Measurements from ENCODE around the gene KLHL26.
"Not testable (repeated sequence)": the region's sequence is repeated elsewhere in the genome, so short reads cannot be mapped to it uniquely, and the experiment has no call there.

Gene KLHL26

DNA sequence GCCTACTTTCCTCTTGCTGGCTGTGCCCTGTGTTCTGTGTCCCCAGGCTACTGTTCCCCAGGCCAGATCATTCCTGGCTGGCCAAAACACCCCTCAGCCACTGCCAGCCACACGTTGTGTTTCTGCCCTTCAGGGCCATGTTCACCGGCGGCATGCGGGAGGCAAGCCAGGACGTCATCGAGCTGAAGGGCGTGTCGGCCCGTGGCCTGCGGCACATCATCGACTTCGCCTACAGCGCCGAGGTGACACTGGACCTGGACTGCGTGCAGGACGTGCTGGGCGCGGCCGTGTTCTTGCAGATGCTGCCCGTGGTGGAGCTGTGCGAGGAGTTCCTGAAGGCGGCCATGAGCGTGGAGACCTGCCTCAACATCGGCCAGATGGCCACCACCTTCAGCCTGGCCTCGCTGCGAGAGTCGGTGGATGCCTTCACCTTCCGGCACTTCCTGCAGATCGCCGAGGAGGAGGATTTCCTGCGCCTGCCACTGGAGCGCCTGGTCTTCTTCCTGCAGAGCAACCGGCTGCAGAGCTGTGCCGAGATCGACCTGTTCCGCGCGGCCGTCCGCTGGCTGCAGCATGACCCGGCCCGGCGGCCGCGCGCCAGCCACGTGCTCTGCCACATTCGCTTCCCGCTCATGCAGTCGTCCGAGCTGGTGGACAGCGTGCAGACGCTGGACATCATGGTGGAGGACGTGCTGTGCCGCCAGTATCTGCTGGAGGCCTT, 30.9 kb downstream of the KLHL26 start:
- DNase-seq (ENCODE audit: low read depth) = no peak

DNA sequence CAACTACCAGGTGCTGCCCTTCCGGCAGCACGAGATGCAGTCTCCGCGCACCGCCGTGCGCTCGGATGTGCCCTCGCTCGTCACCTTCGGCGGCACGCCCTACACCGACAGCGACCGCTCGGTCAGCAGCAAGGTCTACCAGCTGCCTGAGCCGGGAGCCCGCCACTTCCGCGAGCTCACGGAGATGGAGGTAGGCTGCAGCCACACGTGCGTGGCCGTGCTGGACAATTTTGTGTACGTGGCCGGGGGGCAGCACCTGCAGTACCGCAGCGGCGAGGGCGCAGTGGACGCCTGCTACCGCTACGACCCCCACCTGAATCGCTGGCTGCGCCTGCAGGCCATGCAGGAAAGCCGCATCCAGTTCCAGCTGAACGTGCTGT, 31.4 kb downstream of the KLHL26 start:
- no peak for DNase-seq (ENCODE audit: low read depth)

DNA sequence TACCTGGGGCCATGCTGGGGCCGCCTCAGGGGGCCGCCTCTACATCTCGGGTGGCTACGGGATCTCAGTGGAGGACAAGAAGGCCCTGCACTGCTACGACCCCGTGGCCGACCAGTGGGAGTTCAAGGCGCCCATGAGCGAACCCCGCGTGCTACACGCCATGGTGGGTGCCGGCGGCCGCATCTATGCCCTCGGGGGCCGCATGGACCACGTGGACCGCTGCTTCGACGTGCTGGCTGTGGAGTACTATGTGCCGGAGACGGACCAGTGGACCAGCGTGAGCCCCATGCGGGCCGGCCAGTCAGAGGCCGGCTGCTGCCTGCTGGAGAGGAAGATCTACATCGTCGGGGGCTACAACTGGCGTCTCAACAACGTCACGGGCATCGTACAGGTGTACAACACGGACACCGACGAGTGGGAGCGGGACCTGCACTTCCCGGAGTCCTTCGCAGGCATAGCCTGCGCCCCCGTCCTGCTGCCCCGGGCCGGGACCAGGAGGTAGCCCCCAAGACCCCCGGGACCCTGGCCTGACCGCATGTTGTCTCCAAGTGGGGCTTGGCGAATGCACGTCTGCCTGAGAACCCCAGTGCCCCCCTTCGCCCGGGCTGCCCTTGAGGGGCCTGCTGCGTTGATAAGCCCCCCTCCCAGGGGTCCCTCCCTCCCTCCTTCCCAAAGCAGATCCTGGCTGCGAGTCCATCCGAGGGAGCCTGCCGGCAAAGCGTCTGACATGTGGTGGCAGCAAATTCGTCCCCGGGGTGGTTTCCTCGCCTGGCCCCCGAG, 32.1 kb downstream of the KLHL26 start:
- DNase-seq (ENCODE audit: low read depth) = no peak

DNA sequence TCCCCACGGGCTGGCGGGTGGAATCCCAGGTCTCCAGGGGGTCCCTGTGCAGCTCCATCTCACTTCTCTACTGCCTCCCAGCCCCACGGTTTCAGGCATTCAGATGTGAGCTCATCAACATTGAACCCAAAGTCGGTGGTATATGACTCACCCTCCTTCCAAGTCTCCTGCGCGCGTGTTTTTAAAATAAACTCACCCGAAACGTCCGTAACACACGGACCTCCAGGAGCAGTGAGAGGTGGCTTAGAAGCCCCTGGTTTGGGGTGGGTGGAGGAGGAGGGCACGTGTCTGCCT, 32.6 kb downstream of the KLHL26 start:
- DNase-seq (ENCODE audit: low read depth) = no peak

DNA sequence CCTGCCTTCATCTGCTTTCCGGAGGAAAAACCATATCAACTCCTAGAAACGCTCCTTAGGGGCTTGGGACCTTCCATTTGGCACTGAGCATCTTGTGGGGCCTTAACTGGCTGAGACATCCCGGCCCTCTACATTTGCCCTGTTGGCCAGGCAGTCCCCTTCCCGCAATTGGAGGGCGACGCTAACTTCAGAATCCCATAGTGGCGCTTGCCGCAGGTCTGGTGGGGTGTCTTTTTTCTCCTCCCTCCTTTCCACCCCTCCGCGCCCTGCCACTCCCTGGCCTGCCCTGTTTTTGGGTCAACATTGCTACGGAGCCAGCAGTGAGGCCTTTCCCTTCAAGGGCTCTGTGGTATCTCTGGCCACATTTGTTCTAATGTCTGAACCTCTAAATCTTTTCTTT, 33.1 kb downstream of the KLHL26 start:
- no peak for DNase-seq (ENCODE audit: low read depth)

DNA sequence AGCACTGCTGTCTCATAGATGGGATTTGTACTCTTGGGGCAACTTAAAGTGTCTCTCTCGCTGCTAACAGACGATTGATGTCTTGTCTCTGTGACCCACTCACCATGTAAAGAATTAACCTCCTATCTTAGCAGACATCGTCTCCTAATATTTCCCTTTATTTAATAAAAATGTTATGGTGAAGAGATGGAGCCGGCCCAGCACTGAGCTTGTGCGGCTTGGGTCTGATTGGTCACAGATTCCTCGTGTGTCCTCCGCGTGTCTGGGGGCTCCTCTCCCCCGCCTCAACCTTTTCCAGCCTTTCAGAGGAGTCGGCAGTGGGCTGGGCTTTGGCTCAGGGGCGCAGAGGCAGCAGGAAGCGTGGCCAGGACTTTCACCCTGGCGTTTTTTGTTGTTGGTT, 33.5 kb downstream of the KLHL26 start:
- no peak for DNase-seq (ENCODE audit: low read depth)

DNA sequence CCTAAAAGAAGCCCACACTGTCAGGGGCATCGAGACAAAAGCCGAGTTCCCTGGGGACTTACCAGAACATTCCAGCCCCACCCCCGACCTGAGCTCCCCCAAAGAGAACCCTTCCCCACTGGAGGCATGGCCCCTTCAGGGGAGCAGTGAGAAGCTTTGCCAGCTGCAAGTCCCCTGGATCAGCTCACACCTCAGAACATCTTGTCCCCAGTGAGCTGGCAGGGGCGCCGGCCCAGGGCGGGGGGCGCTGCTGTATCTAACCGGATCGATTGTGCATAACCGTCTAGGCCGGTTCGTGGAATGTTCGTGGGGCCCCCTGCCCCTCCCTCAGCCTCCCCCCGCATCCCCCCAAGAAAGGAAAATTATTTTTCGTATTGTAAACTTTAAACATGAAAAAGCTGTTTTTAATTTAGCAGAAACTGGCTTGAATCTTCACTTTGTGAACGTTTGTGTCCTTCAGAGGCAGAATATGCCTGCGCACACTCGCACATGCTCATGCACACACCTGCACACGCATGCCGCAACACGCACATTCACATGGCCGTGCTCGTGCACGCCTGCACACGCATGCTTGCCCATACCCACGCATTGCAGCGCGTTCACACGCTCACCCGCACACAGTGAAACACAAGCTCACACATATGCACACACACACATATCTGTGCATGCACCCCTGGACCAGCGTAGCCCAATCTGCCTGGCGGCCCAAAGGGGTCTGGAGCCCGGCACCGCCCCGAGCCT, 34.6 kb downstream of the KLHL26 start:
- no peak for DNase-seq (ENCODE audit: low read depth)

DNA sequence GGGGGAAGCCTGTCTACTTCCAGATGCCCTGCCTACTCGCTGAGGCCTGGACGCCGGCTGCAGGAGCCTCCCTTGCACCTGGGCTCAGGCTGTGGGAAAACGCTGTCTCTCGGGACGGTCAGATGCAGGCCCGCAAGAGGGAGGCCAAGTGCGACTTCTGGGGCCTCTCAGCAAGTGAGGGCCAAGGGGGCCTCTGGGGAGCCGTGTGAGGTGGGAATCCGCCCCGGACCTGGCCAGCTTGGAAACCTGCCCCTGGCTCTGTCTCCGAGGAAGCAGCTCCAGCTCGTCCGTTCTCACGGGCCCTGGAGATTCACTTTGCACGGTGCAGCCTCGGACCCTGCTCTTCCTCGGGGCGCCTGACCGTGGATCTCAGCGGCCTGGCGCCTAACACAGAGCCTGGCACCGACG, 35.2 kb downstream of the KLHL26 start:
- DNase-seq (ENCODE audit: low read depth) = no peak

DNA sequence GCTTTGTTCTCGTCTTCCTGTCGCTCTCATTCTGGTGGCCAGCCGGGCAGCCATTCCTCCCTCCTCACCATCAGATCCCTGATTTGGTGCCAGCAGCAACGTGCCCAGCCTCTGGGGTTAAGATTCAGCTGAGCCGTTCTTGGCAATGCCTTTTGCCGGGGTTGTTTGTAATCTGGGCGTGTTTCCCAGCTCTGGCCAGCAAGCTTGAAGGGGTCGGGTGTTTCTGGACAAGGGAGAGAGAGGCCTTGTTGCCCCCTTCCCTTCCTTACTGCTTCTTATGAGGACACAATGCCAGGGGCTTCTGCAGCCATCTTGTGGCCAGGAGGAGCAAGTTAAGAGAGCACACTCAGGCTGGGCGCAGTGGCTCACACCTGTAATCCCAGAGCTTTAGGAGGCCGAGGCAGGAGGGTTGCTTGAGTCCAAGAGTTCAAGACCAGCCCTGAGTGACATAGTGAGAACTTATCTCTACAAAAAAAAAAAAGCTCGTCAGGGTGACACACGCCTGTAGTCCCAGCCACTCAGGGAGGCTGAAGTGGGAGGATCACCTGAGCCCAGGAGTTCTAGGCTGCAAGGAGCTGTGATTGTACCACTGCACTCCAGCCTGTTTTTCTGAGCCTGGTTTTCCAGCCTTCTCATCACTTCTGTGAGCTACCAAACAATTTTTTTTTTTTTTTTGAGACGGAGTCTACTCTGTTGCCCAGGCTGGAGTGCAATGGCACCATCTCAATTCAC, 35.9 kb downstream of the KLHL26 start:
- no peak for DNase-seq (ENCODE audit: low read depth)

DNA sequence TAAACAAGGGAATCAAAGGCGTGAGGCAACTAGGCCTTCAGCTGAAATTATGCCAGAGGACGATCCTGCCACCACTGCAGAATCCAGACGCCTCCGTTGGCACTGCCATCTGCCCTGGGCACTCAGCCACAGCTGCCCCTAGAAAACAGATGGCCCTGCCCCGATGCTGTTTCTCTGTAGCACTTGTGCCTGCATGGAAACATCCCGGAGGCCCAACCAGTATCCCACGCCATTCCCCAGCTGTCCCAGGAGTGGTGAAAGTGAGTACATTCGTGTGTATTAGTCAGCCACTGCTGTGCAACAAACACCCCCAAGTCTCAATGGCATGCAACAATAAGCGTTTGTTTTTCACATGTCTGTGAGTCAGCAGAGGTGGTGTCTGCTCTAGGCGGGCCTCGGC, 37.8 kb downstream of the KLHL26 start:
- DNase-seq (ENCODE audit: low read depth) = no peak

DNA sequence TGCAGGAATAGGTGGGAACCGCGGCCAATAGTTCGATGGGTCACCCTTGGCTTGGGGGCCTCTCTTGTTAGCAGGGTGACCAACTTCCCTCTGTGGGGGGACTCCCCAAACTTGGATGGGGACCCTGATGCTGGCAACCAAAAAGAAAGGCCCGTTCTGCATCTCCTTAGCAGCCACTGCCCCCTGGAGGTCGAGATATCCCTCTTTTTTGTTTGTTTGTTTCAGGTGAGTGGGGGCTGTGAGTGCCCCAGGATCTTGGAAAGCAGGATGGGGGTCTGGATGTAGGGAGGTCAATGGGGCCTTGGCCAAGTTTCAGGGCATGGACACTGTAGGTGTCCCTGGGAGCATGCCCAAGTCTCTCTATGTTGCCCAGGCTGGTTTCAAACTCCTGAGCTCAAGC, 39.0 kb downstream of the KLHL26 start:
- DNase-seq (ENCODE audit: low read depth) = no peak

DNA sequence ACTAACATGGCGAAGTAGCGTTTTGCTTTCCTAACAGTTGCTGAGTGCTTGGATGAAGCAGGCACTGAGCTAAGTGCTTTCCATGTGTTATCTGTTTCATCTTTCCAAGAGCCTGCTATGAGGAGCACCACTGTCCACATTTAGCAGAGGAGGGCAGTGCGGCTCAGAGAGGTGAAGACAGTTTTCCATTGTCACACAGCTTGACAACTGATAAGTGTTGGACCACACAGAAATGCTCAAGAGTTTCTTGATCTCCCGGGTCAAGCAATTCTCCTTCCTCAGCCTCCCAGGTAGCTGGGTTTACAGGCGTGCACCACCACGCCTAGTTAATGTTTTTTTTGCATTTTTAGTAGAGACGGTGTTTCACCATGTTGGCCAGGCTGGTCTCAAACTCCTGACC, 39.9 kb downstream of the KLHL26 start:
- DNase-seq (ENCODE audit: low read depth) = no peak

DNA sequence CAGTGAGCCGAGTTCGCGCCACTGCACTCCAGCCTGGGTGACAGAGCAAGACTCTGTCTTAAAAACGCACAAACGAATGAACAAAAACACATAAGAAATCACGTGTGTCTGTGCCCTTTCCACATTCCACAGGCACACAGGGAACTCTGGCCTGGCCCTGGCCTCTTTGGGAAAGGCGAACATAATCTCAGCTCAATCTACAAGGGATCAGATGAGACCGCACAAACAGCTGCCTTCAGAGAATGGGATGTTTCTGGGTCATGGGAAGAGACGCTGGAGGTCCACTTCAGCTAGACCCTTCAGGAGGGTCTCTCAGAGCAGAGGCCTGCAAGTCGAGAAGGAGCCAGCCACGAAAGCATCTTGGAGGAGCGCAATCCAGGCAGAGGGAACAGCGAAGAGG, 40.3 kb downstream of the KLHL26 start:
- DNase-seq (ENCODE audit: low read depth) = no peak

DNA sequence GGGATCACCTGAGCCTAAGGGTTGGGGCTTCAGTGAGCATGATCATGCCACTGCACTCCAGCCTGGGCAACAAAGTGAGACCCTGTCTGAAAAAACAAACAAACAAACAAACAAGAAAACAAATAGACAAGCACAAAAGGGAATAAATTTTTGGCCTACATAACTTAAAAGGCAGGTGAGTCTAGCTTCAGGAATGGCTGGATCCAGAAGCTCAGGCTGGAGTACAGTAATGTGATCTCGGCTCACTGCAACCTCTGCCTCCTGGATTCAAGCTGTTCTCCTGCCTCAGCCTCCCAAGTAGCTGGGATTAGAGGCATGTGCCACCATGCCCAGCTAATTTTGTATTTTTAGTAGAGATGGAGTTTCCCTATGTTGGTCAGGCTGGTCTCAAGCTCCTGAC, 43.3 kb downstream of the KLHL26 start:
- DNase-seq (ENCODE audit: low read depth) = not testable (repeated sequence)

DNA sequence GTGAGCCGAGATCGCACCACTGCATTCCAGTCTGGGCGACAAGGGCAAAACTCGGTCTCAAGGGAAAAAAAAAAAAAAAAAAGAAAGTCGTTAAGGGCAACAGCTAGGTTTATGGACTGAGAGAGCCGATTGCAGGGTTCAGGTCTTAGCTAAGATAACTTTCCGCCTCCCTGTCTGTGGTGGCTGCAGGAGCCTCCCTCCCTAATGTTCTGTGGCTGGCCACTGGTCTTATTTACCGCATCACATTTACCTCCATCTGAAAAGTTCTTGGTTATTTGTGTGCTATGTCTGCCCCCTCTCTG, 45.9 kb downstream of the KLHL26 start:
- no peak for DNase-seq (ENCODE audit: low read depth)

DNA sequence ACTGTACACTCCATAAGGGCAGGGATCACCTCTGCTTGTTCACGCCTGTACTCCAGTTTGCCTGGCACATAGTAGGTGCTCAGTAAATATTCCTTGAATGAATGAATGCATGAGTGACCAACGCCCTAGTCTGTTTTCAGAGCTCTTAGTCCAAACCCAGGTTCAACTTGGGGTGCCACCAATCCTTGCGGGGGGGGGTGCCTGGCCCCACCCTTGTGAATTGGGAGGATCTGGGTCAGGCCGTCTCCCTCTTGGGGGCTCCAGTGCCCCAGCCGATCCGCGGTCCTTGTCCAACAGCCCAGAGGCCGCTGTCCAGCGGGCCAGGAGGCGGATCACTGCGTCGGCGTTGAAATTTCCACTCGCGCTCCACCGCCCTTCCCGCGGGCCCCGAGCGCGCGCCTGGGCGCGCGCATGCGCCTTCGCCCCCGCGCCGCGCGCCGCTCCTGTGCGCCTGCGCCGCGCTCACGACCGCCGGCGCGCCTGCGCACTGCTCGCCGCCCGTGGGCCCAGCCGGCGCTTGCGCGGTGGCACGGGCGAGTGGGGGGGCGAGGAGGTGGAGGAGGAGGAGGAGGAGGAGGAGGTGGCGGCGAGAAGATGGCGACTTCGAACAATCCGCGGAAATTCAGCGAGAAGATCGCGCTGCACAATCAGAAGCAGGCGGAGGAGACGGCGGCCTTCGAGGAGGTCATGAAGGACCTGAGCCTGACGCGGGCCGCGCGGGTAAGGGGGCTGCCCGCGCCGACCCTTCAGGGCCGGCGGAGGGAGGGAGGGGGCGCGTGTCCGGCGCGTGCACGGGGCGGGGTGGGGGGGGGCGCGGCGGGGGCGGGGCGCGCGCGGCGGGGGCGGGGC, 46.5 kb downstream of the KLHL26 start, which contains the start of gene CRTC1:
CRTC1 (plus strand) TSS at position 572 of the 849 bp plus-strand sequence; CDS start at position 595, 23 bp downstream.
- peak; percentile 87 for DNase-seq (ENCODE audit: low read depth)

DNA sequence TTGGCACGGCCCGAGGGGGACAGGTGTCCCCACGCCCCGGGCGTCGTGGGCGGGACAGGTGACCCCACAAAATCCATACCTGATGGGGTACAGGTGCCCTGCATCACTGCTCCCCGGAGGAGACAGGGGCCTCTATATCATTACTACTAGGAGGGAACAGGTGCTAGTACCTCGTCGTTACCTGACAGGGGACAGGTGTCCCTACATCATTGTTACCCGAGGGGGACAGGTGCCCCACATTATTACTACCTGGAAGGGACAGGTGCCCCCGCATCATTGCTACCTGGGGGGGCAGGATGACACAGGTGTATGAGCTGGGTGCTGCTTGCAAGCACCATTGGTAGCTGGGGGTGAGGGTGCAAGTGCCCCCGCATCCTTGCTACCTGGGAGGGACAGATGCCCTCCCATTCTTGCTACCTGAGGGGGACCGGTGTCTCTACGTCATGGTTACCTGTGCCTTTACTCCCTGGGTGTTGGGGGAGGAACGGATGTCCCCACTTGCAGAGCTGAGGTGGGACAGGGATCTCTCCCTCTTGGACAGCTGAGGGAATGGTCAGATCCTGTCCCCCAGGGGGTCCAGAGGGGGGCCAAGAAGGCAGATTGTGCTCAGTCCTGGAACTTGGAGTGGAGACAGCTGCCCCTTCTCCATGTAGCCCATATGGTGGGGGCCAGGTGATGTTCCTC, 47.3 kb downstream of the KLHL26 start:
- no peak for DNase-seq (ENCODE audit: low read depth)

DNA sequence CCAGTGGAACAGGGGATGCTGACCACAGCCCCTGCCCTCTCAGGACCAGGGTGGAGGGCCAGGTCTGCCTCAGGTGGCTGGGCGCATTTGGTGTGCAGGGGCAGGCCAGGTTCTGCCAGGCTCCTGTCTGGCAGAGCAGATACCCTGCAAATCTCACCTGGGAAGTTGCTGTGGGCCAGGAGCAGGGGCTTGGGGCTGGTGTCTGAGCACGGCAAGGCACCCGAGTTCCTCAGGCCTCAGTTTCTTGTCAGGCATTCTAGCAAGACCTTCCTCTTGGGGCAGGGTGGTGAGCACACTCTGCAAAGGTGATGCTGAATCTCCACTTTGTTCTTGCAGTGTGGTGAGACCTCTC, 47.8 kb downstream of the KLHL26 start:
- DNase-seq (ENCODE audit: low read depth) = no peak

DNA sequence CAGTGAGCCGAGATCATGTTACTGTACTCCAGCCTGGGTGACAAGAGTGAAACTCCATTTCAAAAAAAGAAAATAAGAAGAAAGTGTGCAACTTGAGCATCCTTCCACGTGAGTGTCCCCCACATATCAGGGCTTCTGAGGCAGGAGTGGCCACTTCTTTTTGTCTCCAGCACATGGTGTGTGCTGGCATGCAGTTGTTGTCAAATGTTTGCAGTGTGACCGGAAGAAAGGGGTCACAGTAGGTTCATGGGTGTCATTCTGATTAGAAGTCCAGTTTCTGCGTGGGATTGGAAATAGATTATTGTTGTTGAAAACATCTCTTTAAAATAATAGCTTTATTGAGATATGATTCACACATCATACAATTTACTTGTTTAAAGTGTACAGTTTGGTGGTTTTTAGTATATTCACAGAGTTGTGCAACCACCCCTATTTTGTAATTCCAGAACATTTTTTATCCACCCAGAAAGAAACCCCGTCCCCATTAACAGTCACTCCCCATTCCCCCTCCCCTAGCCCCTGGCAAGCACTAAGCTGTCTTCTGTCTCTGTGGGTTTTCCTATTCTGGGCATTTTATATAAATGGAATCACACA, 48.9 kb downstream of the KLHL26 start:
- no peak for DNase-seq (ENCODE audit: low read depth)

DNA sequence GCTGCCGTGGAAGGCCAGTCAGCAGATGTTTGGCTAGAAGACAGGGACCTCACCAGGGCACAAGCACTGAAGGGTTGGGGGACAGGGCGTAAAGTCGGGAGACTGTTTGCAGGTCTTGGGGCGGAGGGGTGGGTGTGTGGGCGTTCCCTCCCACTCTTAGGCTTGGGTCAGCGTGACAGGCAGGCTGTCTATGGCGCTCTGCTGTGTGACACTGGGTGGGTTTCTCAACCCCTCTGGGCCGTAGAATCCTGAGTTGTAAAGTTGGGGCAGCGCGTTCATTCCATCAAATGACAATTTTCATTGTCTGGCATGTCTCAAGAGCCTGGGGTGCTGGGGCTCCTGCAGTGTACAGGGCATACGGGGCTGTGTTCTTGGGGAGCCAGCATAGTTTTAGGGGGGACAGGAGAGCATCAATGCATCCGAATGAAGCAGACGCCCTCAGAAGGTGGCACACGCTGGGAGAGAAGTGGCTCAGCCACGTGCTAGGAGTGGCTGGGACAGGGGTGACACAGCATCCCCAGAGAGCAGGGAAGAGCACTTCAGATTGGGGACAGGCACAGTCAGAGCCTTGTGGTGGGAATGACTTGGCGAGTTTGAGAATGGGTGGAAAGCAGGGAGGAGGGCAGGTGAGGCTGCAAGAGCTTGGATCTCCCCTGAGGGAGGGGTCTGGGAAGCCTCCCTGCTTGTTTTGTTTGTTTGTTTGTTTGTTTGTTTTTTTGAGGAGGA, 51.1 kb downstream of the KLHL26 start:
- DNase-seq (ENCODE audit: low read depth) = no peak

Measured in stimulated activated CD8-positive, alpha-beta memory T cell treated with anti-CD3 and anti-CD28 coated beads, Interleukin-4, amount 100 ng/mL, for 24 hours (primary cell).